ENCODE measurements around the gene DOCK4.

DOCK4 gene

DNA sequence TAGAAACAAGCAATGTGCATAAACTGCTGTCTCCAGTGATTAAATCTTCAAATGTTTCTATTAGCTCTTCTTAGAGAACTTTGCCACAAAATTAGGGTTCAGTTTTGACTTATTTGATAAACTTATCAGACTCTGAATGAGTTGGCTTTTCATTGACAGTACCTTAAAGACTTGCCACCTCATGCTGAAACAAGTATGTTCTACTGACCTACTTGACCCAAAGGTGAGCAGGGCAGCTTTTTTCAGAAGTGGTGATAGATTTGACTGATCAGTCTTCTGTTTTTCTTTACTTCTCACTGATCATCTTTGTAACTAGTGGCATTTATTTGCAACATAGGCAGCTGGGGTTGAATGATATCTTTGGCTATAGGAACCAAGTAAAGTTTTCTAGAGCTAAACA is 8.1 kb upstream of the DOCK4 start:
- no peak for FAIRE-seq

DNA sequence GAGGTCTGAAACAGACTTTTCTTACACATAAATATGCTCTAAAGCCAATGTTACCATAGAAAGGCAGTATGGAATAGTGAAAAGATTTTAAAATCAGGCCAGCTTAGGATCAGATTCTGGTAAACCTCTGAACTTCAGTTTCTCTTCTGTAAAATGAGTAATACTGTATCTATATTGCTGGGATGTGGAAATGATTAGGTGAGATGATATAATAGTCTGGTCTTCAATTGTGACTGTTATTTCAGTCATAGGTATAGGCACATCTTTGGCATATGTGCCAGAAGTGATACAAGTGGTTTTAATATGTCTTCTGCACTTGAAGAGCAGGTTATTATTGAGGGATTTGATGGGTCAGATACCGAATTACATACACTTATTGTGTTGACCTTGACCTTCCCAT is 7.5 kb upstream of the DOCK4 start:
- no peak for FAIRE-seq

DNA sequence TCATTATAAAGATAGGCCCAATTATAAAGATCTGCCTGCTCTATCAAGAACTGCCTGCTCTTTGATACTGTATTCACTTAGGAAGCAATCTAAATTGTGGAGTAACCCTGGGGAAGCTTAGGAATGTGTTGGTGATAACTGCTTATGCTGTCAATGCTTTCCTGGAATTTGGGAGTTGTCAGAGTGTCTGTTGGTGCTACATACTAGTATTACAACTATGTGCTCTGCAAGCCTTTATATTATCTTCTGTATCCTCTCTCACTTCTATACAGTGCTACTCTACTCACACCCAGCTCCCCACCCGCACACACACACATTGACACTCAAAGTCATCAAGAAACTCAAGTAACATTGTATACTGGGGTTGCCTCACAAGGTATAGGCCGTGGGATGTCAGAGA is 6.4 kb upstream of the DOCK4 start:
- FAIRE-seq = no peak

- FAIRE-seq = no peak
Observed at GRCh38 chr7:112211348-112211907, 5.2 kb upstream of the DOCK4 start.

- no peak for FAIRE-seq
Observed at GRCh38 chr7:112207765-112208164, 1.6 kb upstream of the DOCK4 start.

GRCh38 chr7:112206991-112207592 is 893 bp upstream of the DOCK4 start:
- FAIRE-seq = no peak

DNA sequence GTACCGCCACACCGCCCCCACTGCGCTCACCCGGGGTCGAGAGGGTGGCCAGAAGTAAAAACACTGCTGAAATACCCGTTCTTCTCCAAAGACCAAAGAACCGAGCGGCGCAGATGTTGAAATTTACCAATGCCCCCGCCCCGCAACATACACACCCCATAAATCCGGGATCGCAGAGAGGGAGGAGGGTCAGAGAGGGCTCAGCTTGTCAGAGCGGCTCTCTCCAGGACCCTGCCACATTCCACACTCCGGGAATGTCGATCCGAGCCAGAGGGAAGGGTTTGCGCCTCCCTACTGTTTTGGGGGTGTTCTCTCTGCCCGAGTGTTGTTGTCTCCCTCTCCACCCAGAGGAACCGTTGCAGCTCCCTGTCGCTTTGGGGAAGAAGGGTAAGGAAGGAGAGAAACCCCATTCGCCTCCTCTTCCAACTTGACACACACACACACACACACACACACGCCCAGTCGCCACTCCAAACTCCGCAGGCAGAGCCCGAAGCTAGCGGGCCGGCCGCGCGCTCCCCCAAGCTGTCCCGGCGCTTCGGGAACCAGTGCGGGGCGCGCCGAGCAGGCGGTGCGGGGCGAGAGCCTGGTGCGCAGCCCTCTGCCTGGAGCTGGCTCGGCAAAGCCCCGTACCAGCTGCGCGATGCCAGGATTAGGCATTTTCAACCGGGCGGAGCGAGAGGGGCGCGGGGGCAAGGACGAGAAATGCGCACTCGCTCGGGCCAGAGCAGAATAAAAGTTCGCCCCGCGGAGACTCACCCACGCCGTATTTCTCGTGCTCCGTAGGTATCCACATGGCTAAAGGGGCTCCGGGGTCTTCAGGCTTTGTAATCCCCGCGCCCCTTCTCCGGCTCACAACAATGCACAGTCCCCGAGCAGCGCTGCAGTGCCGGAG is 609 bp downstream of the DOCK4 start:
- FAIRE-seq = no peak

GRCh38 chr7:112204499-112205342 is 1.5 kb downstream of the DOCK4 start:
- FAIRE-seq = no peak

DNA sequence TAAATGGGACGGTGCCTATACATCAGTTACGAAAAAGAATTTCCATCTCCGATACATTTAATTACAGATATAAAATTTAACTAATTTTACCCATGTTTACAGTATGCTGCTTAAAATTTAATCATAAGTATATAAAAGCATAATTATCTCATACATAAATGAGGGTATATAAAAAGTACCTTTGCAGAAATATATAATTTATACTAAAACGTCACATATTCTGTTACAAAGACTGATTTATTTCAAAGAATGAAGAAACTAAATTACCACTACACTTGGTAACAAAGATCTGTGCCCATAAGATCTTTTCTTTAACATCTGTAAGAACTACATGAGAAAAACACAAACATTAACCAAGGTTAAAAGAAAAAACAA is 2.8 kb downstream of the DOCK4 start:
- no peak for FAIRE-seq

GRCh38 chr7:112202816-112203215 is 3.4 kb downstream of the DOCK4 start:
- FAIRE-seq = no peak

DNA sequence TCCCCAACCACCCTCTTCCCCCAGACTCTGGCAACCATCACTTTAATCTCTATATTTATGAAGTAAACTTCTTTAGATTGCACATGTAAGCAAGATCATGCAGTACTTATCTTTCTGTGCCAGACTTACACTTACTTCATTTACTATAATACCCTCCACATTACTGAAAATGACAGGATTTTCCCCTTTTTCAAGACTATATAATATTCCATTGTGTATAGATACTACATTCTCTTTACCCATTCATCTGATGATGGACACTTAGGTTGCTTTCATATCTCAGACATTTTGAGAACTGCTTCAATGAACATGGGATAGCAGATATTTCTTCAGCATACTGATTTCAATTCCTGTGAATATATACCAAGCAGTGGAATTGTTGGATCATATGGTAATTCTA is 4.4 kb downstream of the DOCK4 start:
- FAIRE-seq = no peak

DNA sequence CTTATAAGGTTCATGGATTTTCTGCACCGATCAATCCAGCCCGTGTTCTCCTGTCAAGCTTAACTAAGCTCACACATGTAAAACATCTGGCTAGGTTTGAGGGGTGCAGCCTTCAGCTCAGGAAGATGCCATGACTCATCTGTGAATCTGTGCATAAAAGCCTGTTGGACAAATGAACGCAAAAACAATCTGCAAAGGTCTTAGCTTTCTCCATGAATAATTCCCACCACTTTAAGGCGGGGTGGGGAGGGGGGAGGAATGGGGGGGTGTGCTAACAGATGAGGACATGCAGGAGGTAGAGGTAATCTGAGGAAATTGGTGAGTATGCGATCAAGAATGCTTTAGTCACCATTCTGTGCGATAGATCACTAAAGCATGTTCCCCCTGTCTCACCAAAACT is 4.8 kb downstream of the DOCK4 start:
- FAIRE-seq = no peak

GRCh38 chr7:112199672-112200071 is 6.5 kb downstream of the DOCK4 start:
- no peak for FAIRE-seq

- no peak for FAIRE-seq
Observed at GRCh38 chr7:112199035-112199655, 7.1 kb downstream of the DOCK4 start.

- FAIRE-seq = no peak
Observed at GRCh38 chr7:112197322-112197721, 8.9 kb downstream of the DOCK4 start.

GRCh38 chr7:112195717-112196116 is 10.5 kb downstream of the DOCK4 start:
- no peak for FAIRE-seq

DNA sequence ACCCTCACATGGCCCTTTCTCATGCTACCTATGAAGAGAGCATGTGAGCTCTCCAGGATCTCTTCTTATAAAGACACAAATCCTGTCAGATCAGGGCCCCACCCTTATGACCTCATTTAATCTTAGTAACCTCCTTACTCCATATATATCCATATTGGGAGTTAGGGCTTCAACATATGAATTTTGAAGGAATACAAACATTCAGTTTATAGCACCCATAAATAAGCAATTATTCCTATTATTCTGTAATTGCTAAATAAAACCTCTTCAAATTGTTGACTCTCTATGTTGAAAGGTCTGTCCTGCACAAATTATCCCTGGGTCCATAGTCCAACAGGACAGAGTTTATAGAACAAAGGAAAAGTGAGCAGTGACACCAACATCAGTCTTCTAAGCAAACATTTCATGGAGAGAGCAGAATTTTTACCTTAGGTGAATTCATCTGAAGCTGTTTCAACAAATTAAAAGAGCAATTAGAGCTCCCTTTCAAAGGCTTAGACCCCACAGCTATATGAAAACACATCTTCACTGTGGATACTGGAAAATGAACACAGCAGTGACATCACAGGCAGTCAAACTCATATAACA is 12.2 kb downstream of the DOCK4 start:
- no peak for FAIRE-seq

DNA sequence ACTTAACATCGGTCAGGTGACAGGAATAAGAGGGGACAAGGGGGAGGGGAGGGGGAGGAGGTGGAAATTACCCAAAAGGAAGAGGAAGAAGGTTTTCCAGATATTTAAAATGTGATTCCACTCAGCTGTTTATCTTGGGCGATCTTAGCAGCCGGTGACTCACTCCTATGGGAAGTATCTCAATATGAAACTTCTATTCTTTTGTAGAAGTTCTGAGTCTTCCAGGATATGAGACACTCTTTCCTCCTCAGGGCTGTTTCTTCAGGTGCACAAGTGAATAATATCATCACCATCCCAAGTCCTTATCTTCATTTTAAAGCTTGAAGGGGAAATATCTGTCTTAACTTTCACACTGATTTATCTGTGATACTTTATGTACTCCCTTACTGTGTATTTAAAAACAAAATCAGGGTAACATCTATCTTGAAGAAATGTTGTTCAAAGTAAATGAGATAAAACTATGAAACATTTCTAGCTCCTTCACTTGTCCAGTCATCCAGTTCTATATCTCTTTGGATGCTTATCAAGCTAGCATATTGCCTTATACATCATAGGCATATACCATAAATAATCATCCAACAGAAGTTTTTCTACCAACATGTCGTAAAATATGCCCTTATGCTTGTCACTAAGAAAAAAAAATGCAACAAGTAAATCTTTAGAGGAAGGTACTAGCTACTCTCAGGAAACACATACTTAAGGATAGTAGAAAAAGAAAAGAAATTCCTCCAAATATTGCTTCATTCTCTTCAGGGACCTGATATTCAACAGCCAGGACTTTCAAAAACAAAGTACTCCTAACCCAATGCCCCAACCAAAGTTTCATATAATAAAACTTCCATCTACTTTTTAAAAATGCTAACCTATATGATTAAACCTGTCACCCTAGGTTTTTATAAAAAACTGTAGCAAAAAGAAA is 13.7 kb downstream of the DOCK4 start:
- no peak for FAIRE-seq

GRCh38 chr7:112190120-112190519 is 16.1 kb downstream of the DOCK4 start:
- FAIRE-seq = no peak

DNA sequence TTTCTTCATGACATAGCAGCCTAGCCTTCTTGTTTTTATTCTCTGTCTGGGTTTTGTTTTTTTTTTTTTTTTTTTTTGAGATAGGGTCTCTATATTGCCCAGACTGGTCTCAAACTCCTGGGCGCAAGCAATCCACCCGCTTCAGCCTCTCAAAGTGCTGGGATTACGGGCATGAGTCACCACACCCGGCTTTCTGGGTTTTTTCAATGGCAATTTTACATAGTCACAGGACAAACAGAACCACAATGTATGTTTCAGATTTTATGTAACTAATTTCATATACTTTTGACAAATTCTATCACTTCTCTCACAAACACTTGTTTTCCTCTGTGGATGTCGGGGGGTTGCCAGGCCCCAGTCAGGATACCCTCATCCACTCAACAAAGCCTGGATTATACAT is 16.5 kb downstream of the DOCK4 start:
- no peak for FAIRE-seq

GRCh38 chr7:112188257-112188656 is 17.9 kb downstream of the DOCK4 start:
- no peak for FAIRE-seq
